DOHH2 (cell line): ENCODE measurements around the gene CEP112.

Experiments used
- H3F3A ChIP-seq: fragments of 200-600 bp; sonication (generic), shearing (Covaris generic); 2 replicates; pipeline ENCODE4 v1.6.0; 2016; ENCODE audit warnings: antibody characterized with exemption, mild to moderate bottlenecking; ENCODE audit not compliant: control insufficient read depth, insufficient read depth
- H3K27ac ChIP-seq: fragments of 200-600 bp; sonication (generic); 2 replicates; pipeline ENCODE4 v1.5.1; 2014; ENCODE audit warnings: low read depth, mild to moderate bottlenecking, low read length, moderate library complexity
- H3K27me3 ChIP-seq: fragments of 200-600 bp; sonication (generic); 2 replicates; pipeline ENCODE4 v1.6.1; 2014; ENCODE audit warnings: mild to moderate bottlenecking, low read length, mixed read lengths; ENCODE audit not compliant: control insufficient read depth
- H3K36me3 ChIP-seq: fragments of 200-600 bp; sonication (generic); 2 replicates; pipeline ENCODE4 v1.6.1; 2014; ENCODE audit warnings: mild to moderate bottlenecking, low read length, moderate library complexity, mixed read lengths; ENCODE audit not compliant: control insufficient read depth
- H3K4me1 ChIP-seq: fragments of 200-600 bp; sonication (generic); 2 replicates; pipeline ENCODE4 v1.6.1; 2014; ENCODE audit warnings: mild to moderate bottlenecking, low read length, mixed read lengths; ENCODE audit not compliant: control insufficient read depth
- H3K4me2 ChIP-seq: fragments of 200-600 bp; sonication (generic); 2 replicates; pipeline ENCODE4 v1.6.0; 2014; ENCODE audit warnings: mild to moderate bottlenecking, low read length, moderate library complexity
- H3K4me3 ChIP-seq: fragments of 200-600 bp; sonication (generic); 2 replicates; pipeline ENCODE4 v1.5.1; 2014; ENCODE audit warnings: mild to moderate bottlenecking, low read length, mixed read lengths
- H3K79me2 ChIP-seq: fragments of 200-600 bp; sonication (generic); 2 replicates; pipeline ENCODE4 v1.6.1; 2014; ENCODE audit warnings: mild to moderate bottlenecking, low read length, mixed read lengths; ENCODE audit not compliant: control insufficient read depth
- H3K9me2 ChIP-seq: fragments of 200-600 bp; sonication (generic); replicated peaks from 2 replicates; pipeline ENCODE4 v1.6.1; 2014; ENCODE audit warnings: mild to moderate bottlenecking, low read length, mixed read lengths; ENCODE audit not compliant: control insufficient read depth
- H3K9me3 ChIP-seq: fragments of 200-600 bp; sonication (generic); 2 replicates; pipeline ENCODE4 v1.6.1; 2014; ENCODE audit warnings: antibody characterized with exemption, low read length, mixed read lengths; ENCODE audit not compliant: control insufficient read depth, insufficient read depth
- H4K20me1 ChIP-seq: fragments of 200-600 bp; sonication (generic); 2 replicates; pipeline ENCODE4 v1.6.0; 2014; ENCODE audit warnings: low read depth, mild to moderate bottlenecking, antibody characterized with exemption, low read length, moderate library complexity; ENCODE audit not compliant: control insufficient read depth, insufficient read depth
- CTCF ChIP-seq: fragments of 200-600 bp; sonication (generic); IDR thresholded peaks from one replicate; pipeline ENCODE4 v1.5.1; 2014; ENCODE audit warnings: antibody characterized with exemption, mild to moderate bottlenecking, low read depth, low read length; ENCODE audit not compliant: poor library complexity, severe bottlenecking
- EZH2phosphoT487 ChIP-seq: fragments of 200-600 bp; sonication (generic); IDR thresholded peaks from 2 replicates; pipeline ENCODE4 v1.6.1; 2017; ENCODE audit warnings: borderline replicate concordance, mild to moderate bottlenecking, antibody characterized with exemption, low read length, moderate library complexity, mixed read lengths

Gene CEP112

GRCh38 chr17:65952015-65952414 is 239.9 kb downstream of the CEP112 start:
- no peak overlapping the region for H3K4me3 ChIP-seq
- no peak for TF ChIP-seq EZH2phosphoT487
- no peak for TF ChIP-seq CTCF
- no peaks in the 10 kb centered on the region for H3K27me3 ChIP-seq
- H3K4me1 ChIP-seq: no peaks in the 10 kb centered on the region
- H3K79me2 ChIP-seq: no peaks in the 10 kb centered on the region
- H3K4me2 ChIP-seq: no peak overlapping the region
- no peak overlapping the region for H3K27ac ChIP-seq
- H3F3A ChIP-seq: no peaks in the 10 kb centered on the region
- no peaks in the 10 kb centered on the region for H4K20me1 ChIP-seq
- H3K36me3 ChIP-seq: no peaks in the 10 kb centered on the region
- H3K9me3 ChIP-seq: no peaks in the 10 kb centered on the region; the same call in 1 of the 2 replicates
- H3K9me2 ChIP-seq: no peaks in the 10 kb centered on the region

- Histone ChIP-seq H3K27me3 (no peaks in the 10 kb centered on the region), H4K20me1 (no peaks in the 10 kb centered on the region), H3K27ac (no peak overlapping the region), H3K9me3 (no peaks in the 10 kb centered on the region), H3K9me2 (no peaks in the 10 kb centered on the region), H3K4me1 (no peaks in the 10 kb centered on the region), H3K79me2 (no peaks in the 10 kb centered on the region), H3K4me2 (no peak overlapping the region), H3F3A (no peaks in the 10 kb centered on the region), H3K4me3 (no peak overlapping the region), H3K36me3 (no peaks in the 10 kb centered on the region)
- TF ChIP-seq EZH2phosphoT487 (no peak), CTCF (no peak)
Observed at GRCh38 chr17:65947831-65948230, 244.1 kb downstream of the CEP112 start.

GRCh38 chr17:65942592-65942991 is 249.3 kb downstream of the CEP112 start:
- Histone ChIP-seq H3K9me2 (no peaks in the 10 kb centered on the region), H3K4me1 (no peaks in the 10 kb centered on the region)

More at GRCh38 chr17:65942592-65942991, 249.3 kb downstream of the CEP112 start:
- no peaks in the 10 kb centered on the region for H4K20me1 ChIP-seq
- no peak overlapping the region for H3K4me3 ChIP-seq
- no peaks in the 10 kb centered on the region for H3K36me3 ChIP-seq
- H3K27me3 ChIP-seq: no peaks in the 10 kb centered on the region
- TF ChIP-seq EZH2phosphoT487 (no peak), CTCF (no peak)
- H3F3A ChIP-seq: no peaks in the 10 kb centered on the region
- no peak overlapping the region for H3K27ac ChIP-seq
- no peaks in the 10 kb centered on the region for H3K9me3 ChIP-seq
- no peaks in the 10 kb centered on the region for H3K79me2 ChIP-seq
- no peak overlapping the region for H3K4me2 ChIP-seq
